Activated naive CD4-positive, alpha-beta T cell treated with anti-CD3 and anti-CD28 coated beads for 36 hours (primary cell): Measurements from ENCODE around the gene NAB1. TPM values are rescaled to one million over a fixed set of nuclear protein-coding genes. Genes with fewer than 3 reads are reported as not detected.
A peak's percentile ranks its signal among the peaks of the same experiment; 100 is the strongest.
"Not testable (repeated sequence)": the region's sequence is repeated elsewhere in the genome, so short reads cannot be mapped to it uniquely, and the experiment has no call there.

Experiments
- CTCF ChIA-PET: fragments of 350-600 bp; sonication (Branson Sonifier 250); formaldehyde crosslinking; loops from one replicate; lab custom pipeline; 2021; ENCODE audit warnings: antibody characterized with exemption; lab: Charles Lee
- DNase-seq: peaks from one replicate; pipeline ENCODE4 v3.0.0-alpha.2; 2020
- H3K27ac Mint-ChIP-seq: one replicate; pipeline ENCODE4 v1.8.0; 2021; ENCODE audit warnings: mild to moderate bottlenecking, mixed read lengths
- H3K27me3 Mint-ChIP-seq: one replicate; pipeline ENCODE4 v1.8.0; 2021; ENCODE audit warnings: low read depth, mixed read lengths
- H3K36me3 Mint-ChIP-seq: one replicate; pipeline ENCODE4 v1.8.0; 2021; ENCODE audit warnings: low read depth, mixed read lengths
- H3K4me1 Mint-ChIP-seq: one replicate; pipeline ENCODE4 v1.8.0; 2021; ENCODE audit warnings: low read depth, mixed read lengths
- H3K4me3 Mint-ChIP-seq: one replicate; pipeline ENCODE4 v1.8.0; 2021; ENCODE audit warnings: mild to moderate bottlenecking, moderate library complexity, mixed read lengths
- H3K9me3 Mint-ChIP-seq: one replicate; pipeline ENCODE4 v1.8.0; 2021; ENCODE audit warnings: mixed read lengths
- intact Hi-C: fragments of 100-400 bp; cut with micrococcal nuclease; formaldehyde crosslinking; loops from one replicate; pipeline ENCODE4 v1.15.1; 2023
- total RNA-seq, 2 experiments: library from RNA; stranded (reverse); gene quantifications; one replicate each; pipeline ENCODE4 v1.2.3, GENCODE V29; 2021

Gene NAB1
- 10 to 100 TPM; 38.7 to 48.1 TPM for total RNA-seq

DNA sequence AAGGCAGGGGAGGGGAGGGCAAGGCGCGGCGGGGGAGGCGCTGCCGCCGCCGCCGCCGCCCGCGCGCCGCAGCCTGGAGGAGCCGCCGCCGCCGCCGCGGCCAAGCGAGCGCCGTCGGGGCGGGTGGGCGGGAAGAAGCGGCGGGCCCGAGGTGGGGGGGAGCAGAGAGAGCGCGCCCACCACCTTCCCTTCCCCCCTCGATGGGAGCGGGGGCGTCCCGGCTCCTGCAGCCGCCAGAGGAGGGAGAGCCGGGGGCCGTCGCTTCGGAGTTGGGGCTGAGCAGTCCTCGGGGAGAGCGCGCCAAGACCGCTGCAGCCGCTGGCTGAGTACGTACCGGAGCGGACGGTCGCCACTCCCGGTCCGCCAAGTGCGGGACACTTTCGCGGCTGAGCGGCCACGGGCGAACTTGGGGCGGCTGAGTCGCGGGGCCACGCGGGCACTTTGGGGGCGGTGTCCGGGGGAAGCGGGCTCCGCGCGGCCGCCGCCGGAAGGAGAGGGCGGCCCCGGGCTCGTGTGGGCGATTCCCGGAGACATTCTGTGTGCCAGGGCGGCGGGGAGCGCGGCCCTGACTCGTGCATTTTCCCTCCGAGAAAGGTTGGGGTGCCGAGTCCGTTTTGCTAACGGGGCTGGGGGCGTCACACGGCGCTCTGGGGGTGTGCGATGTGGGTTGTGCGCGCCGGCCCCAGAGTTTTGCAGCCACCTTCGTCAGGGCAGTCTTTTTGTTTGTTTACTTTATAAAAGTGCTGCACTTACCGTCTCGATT lies at the start of gene NAB1:
TSS of gene NAB1 (plus strand) at position 49 of the 763 bp plus-strand sequence. CDS start 10,094 bp downstream, outside the sequence.
- peak within 1 kb of the TSS; percentile 95 for H3K27ac Mint-ChIP-seq
- DNase-seq: peak; percentile 57
- no peaks in the 10 kb centered on the region for H3K27me3 Mint-ChIP-seq
- peak within 1 kb of the TSS; percentile 96 for H3K4me3 Mint-ChIP-seq
- H3K36me3 Mint-ChIP-seq: peaks cover 7% of the 10 kb centered on the region
- intact Hi-C loops: loop anchor here (1.0 to 5.0 kb wide), 6 partner anchors 29 to 1028 kb away; partner anchors contain the start of gene NABP1
- H3K4me1 Mint-ChIP-seq: peaks cover 40% of the 10 kb centered on the region
- CTCF ChIA-PET: interaction anchor here (1.4 kb wide), 1 partner anchor 30 kb away, joined by 8 read pairs; no protein-coding TSS in a partner anchor
- no peaks in the 10 kb centered on the region for H3K9me3 Mint-ChIP-seq

DNA sequence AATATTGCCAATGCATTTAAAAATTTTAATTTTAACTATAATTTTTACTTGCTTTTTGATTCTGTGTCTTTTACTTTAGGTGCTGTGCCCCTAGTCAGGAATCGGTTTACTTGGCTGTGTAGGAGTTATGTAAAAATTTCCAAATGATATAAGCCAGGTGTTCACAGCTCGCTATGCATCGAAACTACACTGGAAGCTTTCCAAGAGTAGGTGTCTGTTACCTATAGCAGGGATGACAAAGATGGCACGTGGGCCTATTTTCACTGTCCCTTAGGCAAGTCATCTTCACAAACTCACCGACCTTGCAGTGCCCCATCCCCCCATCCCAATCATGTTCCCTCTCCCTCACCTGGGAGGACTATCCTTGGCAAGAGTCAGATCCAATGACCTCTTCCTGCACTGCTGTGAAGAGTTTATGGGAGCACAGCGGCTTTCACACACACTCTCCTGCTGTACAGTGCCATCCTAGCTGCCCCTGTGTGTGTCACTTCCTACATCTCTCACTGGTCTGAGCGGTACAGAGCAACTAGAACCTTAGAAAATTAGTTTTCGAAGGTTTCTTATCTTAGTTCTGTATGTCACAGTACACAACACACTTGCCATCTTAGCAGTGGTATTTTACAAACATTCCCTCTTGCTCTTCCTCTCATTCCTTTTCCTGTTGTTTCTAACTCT lies 49.2 kb upstream of the NAB1 start:
- CTCF ChIA-PET: interaction anchor here (0.7 to 1.1 kb wide), 2 partner anchors 25 to 176 kb away, joined by 3 read pairs; no protein-coding TSS in a partner anchor
- DNase-seq: no peak
- intact Hi-C loops: no loop called here
- Mint-ChIP-seq H3K36me3 (no peaks in the 10 kb centered on the region), H3K4me3 (no peak overlapping the region), H3K4me1 (peaks cover 10% of the 10 kb centered on the region), H3K27ac (no peak overlapping the region), H3K9me3 (no peaks in the 10 kb centered on the region), H3K27me3 (no peaks in the 10 kb centered on the region)

GRCh38 chr2:190600293-190601103 lies 48.4 kb upstream of the NAB1 start:
- H3K4me3 Mint-ChIP-seq: no peak overlapping the region
- no peak for DNase-seq
- no peak overlapping the region for H3K27ac Mint-ChIP-seq
- H3K4me1 Mint-ChIP-seq: peaks cover 10% of the 10 kb centered on the region
- no peaks in the 10 kb centered on the region for H3K27me3 Mint-ChIP-seq
- CTCF ChIA-PET: no interaction called here
- no peaks in the 10 kb centered on the region for H3K36me3 Mint-ChIP-seq
- H3K9me3 Mint-ChIP-seq: no peaks in the 10 kb centered on the region
- intact Hi-C loops: no loop called here

- H3K4me3 Mint-ChIP-seq: no peak overlapping the region
- peaks cover 10% of the 10 kb centered on the region for H3K4me1 Mint-ChIP-seq
- CTCF ChIA-PET: no interaction called here
- intact Hi-C loops: no loop called here
- no peaks in the 10 kb centered on the region for H3K36me3 Mint-ChIP-seq
- no peak for DNase-seq
- H3K9me3 Mint-ChIP-seq: no peaks in the 10 kb centered on the region
- H3K27ac Mint-ChIP-seq: no peak overlapping the region
- no peaks in the 10 kb centered on the region for H3K27me3 Mint-ChIP-seq
Measured at GRCh38 chr2:190603374-190603773, 45.5 kb upstream of the NAB1 start.

DNA sequence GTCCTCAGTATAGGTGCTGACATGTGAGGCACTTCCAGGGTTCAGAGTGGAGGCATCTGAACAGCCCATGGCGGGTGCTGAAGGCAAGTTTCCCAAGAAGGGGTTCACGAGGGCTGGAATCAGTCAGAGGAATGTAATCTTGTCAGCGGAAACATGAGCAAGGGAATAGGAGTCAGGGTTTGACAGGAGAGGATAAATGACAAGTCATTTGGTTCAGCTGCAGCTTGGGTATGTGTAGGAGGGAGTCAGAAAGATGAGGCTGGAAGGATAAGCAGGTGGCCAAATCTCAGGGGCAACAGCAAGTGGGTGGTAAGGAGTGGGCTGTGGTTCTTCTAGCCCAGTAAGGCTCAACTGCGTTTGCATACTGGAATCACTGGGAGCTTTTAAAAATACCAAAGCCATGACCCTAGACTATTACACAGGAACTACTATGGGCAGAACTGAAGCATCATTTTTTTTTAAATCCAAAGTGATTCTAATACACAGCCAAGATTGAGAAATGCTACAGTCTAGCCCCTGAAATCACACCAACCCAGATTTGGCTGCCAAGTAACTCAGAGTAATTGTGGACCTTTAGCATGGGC lies 41.8 kb upstream of the NAB1 start:
- DNase-seq: no peak
- H3K4me1 Mint-ChIP-seq: no peaks in the 10 kb centered on the region
- H3K9me3 Mint-ChIP-seq: peaks cover 8% of the 10 kb centered on the region
- CTCF ChIA-PET: no interaction called here
- no peak overlapping the region for H3K4me3 Mint-ChIP-seq
- intact Hi-C loops: no loop called here
- no peak overlapping the region for H3K27ac Mint-ChIP-seq
- no peaks in the 10 kb centered on the region for H3K36me3 Mint-ChIP-seq
- H3K27me3 Mint-ChIP-seq: no peaks in the 10 kb centered on the region

DNA sequence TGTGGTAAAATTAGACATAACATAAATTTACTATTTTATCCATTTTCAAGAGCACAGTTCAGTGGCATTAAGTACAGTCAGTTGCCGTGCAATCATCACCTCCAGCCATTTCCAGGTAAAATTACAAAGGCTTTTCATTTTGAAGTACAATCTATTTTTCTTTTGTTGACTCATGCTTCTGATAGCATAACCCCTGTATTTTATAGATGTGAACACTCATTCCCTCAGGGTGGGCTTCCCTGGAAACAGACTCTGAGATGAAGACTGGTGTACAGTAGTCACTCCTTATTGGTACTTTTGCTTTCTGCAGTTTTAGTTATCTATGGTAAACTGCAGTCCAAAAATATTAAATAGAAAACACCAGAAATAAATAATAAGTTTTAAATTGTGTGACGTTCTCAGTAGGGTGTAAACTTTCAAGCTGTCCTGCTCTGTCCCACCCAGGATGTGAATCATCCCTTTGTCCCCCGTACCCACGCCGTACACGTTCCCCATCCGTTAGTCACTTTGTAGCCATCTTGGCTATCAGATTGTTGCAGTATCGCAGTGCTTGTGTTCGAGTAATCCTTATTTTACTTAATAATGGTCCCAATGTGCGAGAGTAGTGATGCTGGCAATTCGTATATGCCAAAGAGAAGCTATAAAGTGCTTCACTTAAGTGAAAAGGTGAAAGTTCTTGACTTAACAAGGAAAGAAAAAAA lies 41.1 kb upstream of the NAB1 start:
- intact Hi-C loops: no loop called here
- CTCF ChIA-PET: no interaction called here
- no peak for DNase-seq
- Mint-ChIP-seq H3K4me3 (no peak overlapping the region), H3K4me1 (no peaks in the 10 kb centered on the region), H3K36me3 (no peaks in the 10 kb centered on the region), H3K9me3 (peaks cover 8% of the 10 kb centered on the region), H3K27ac (no peak overlapping the region), H3K27me3 (no peaks in the 10 kb centered on the region)

- H3K27me3 Mint-ChIP-seq, intact Hi-C loops, DNase-seq, H3K4me1 Mint-ChIP-seq, CTCF ChIA-PET, H3K9me3 Mint-ChIP-seq, H3K36me3 Mint-ChIP-seq, H3K27ac Mint-ChIP-seq, H3K4me3 Mint-ChIP-seq: not testable (repeated sequence)
Measured at GRCh38 chr2:190608863-190609262, 40.0 kb upstream of the NAB1 start.

DNA sequence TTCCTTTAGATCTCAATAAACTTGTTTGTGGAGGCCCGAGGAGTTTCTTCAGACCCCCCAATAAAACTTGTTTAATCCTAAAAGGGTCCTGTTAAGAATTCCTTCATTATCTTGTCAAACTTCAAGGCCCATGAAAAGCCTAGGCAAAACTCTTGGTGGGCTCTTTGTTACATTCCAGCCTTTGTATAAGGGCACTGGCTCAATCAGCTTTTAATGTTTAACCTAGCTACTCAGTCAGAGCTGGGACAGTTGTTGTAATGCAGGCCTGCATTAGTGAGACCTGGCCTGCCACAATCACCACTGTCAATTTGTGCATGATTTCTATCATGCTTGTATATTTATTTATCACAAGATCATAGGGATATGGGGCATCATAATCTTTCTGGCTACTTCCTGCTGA lies 39.5 kb upstream of the NAB1 start:
- H3K4me1 Mint-ChIP-seq, H3K27ac Mint-ChIP-seq, CTCF ChIA-PET, intact Hi-C loops, H3K9me3 Mint-ChIP-seq, H3K4me3 Mint-ChIP-seq, DNase-seq, H3K36me3 Mint-ChIP-seq, H3K27me3 Mint-ChIP-seq: not testable (repeated sequence)

GRCh38 chr2:190610528-190610927 lies 38.4 kb upstream of the NAB1 start:
- CTCF ChIA-PET, intact Hi-C loops, H3K4me1 Mint-ChIP-seq, H3K9me3 Mint-ChIP-seq, H3K27ac Mint-ChIP-seq, H3K36me3 Mint-ChIP-seq, DNase-seq, H3K4me3 Mint-ChIP-seq, H3K27me3 Mint-ChIP-seq: not testable (repeated sequence)

- H3K27me3 Mint-ChIP-seq: no peaks in the 10 kb centered on the region
- DNase-seq: no peak
- CTCF ChIA-PET: no interaction called here
Measured at GRCh38 chr2:190615555-190616200, 33.2 kb upstream of the NAB1 start.

GRCh38 chr2:190618030-190618429 lies 30.9 kb upstream of the NAB1 start:
- intact Hi-C loops: no loop called here
- H3K4me1 Mint-ChIP-seq: no peaks in the 10 kb centered on the region
- no peaks in the 10 kb centered on the region for H3K9me3 Mint-ChIP-seq
- DNase-seq: no peak
- H3K4me3 Mint-ChIP-seq: no peak overlapping the region
- H3K27me3 Mint-ChIP-seq: no peaks in the 10 kb centered on the region
- CTCF ChIA-PET: no interaction called here
- no peaks in the 10 kb centered on the region for H3K36me3 Mint-ChIP-seq
- H3K27ac Mint-ChIP-seq: no peak overlapping the region

More at GRCh38 chr2:190615555-190616200, 33.2 kb upstream of the NAB1 start:
- Mint-ChIP-seq H3K4me3 (no peak overlapping the region), H3K4me1 (no peaks in the 10 kb centered on the region), H3K36me3 (no peaks in the 10 kb centered on the region), H3K27ac (no peak overlapping the region), H3K9me3 (peaks cover 8% of the 10 kb centered on the region)
- intact Hi-C loops: no loop called here
